HCT116 (cell line): ENCODE results near the gene SCAANT1.

Experiments
- EZH2 ChIP-seq: fragments of 200-600 bp; sonication (generic); IDR thresholded peaks from 2 replicates; pipeline ENCODE4 v1.6.1; 2017; ENCODE audit warnings: antibody characterized with exemption, mixed run types
- EZH2phosphoT487 ChIP-seq: fragments of 200-600 bp; IDR thresholded peaks from 2 replicates; pipeline ENCODE4 v1.6.1; 2018; ENCODE audit warnings: antibody characterized with exemption, borderline replicate concordance
- POLR2A ChIP-seq: IDR thresholded peaks from 2 replicates; pipeline ENCODE4 v1.7.0; 2011; ENCODE audit warnings: borderline replicate concordance; ENCODE audit not compliant: insufficient read depth, insufficient read length; ENCODE audit errors: extremely low read depth
- POLR2AphosphoS5 ChIP-seq: IDR thresholded peaks from 2 replicates; pipeline ENCODE4 v1.6.1; 2011; ENCODE audit warnings: mild to moderate bottlenecking, low read depth, low read length, moderate library complexity
- SP1 ChIP-seq: IDR thresholded peaks from 2 replicates; pipeline ENCODE4 v1.6.1; 2012; ENCODE audit warnings: low read depth
- ZFX ChIP-seq: fragments of 450-650 bp; IDR thresholded peaks from 2 replicates; pipeline ENCODE4 v1.6.1; 2017
- TF ChIP-seq, protein P1 (sequence below), 3 experiments: fragments of 200-600 bp in 1 of 3; sonication (generic) in 1 of 3; IDR thresholded peaks in 2 of 3; conservative IDR thresholded peaks in 1 of 3; 2 replicates each; pipeline ENCODE4 v1.5.1; 2012 to 2017; ENCODE audit warnings: low read depth in 2 of 3, low read length in 2 of 3, antibody characterized with exemption in 1 of 3, borderline replicate concordance in 1 of 3, control low read depth in 1 of 3, mild to moderate bottlenecking in 1 of 3, mixed read lengths in 1 of 3, mixed run types in 1 of 3, moderate library complexity in 1 of 3; ENCODE audit not compliant: insufficient read depth in 1 of 3
- TF ChIP-seq, protein P2 (sequence below): IDR thresholded peaks from 2 replicates; pipeline ENCODE4 v1.6.1; 2012
- TF ChIP-seq, protein P3 (sequence below): IDR thresholded peaks from 2 replicates; pipeline ENCODE4 v1.6.1; 2011; ENCODE audit warnings: mild to moderate bottlenecking, low read length, moderate library complexity; ENCODE audit not compliant: insufficient replicate concordance; ENCODE audit errors: extremely low read depth
- TF ChIP-seq, protein P4 (sequence below): IDR thresholded peaks from 2 replicates; pipeline ENCODE4 v1.6.1; 2012
- TF ChIP-seq, protein P5 (sequence below): IDR thresholded peaks from 2 replicates; pipeline ENCODE4 v1.6.1; 2012; ENCODE audit warnings: low read depth

DNA sequence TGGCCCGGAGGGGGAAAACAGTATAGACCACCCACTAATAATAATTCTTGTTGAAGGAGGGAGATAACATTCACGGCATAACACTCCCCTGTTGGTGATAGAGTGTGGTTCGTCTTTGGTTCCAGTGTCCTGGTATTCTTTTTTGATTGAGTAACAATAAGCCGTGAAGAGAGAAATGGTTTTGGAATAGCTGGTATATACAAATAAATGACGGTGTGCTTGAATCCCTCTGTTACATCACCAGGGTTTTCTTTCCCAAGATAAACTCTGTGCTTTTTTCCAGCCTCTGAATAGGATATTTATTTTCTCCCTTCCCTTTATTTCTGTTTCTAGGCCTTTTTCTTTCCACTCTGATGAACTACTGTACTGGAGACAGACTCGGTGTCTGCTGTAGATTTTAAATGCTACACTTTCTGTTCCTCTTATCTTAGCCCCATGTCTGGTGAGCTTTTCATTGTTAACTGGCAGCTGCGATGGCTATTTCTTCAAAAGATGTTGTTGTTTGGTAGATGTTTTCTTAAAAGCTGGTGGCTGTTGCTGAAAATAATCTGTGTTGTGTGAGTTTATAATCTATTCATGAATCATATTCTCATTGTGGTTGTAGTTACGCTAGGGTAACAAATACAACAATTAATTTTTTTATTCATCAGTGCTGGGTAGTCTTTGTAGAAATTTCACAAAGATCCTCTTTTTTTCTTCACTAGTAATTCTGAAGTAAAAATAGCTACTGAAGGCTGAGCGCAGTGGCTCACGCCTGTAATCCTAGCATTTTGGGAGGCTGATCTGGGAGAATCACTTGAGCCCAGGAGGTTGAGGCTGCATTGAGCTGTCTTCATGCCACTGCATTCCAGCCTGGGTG lies 15.5 kb upstream of the SCAANT1 start:
- no peak for TF ChIP-seq SP1
- TF ChIP-seq POLR2A = no peak
- TF ChIP-seq, protein P1, sequence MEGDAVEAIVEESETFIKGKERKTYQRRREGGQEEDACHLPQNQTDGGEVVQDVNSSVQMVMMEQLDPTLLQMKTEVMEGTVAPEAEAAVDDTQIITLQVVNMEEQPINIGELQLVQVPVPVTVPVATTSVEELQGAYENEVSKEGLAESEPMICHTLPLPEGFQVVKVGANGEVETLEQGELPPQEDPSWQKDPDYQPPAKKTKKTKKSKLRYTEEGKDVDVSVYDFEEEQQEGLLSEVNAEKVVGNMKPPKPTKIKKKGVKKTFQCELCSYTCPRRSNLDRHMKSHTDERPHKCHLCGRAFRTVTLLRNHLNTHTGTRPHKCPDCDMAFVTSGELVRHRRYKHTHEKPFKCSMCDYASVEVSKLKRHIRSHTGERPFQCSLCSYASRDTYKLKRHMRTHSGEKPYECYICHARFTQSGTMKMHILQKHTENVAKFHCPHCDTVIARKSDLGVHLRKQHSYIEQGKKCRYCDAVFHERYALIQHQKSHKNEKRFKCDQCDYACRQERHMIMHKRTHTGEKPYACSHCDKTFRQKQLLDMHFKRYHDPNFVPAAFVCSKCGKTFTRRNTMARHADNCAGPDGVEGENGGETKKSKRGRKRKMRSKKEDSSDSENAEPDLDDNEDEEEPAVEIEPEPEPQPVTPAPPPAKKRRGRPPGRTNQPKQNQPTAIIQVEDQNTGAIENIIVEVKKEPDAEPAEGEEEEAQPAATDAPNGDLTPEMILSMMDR (IDR thresholded peaks at IDR 0.05 in 2 of 3, conservative IDR thresholded peaks at IDR 0.05 in 1 of 3; ENCODE audit: borderline replicate concordance in 1 of 3, insufficient read depth in 1 of 3, low read depth in 2 of 3, low read length in 2 of 3) = no peak
- no peak for TF ChIP-seq EZH2phosphoT487
- TF ChIP-seq, protein P2, sequence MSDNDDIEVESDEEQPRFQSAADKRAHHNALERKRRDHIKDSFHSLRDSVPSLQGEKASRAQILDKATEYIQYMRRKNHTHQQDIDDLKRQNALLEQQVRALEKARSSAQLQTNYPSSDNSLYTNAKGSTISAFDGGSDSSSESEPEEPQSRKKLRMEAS = no peak
- no peak for TF ChIP-seq POLR2AphosphoS5
- no peak for TF ChIP-seq EZH2
- no peak for TF ChIP-seq ZFX
- TF ChIP-seq, protein P3, sequence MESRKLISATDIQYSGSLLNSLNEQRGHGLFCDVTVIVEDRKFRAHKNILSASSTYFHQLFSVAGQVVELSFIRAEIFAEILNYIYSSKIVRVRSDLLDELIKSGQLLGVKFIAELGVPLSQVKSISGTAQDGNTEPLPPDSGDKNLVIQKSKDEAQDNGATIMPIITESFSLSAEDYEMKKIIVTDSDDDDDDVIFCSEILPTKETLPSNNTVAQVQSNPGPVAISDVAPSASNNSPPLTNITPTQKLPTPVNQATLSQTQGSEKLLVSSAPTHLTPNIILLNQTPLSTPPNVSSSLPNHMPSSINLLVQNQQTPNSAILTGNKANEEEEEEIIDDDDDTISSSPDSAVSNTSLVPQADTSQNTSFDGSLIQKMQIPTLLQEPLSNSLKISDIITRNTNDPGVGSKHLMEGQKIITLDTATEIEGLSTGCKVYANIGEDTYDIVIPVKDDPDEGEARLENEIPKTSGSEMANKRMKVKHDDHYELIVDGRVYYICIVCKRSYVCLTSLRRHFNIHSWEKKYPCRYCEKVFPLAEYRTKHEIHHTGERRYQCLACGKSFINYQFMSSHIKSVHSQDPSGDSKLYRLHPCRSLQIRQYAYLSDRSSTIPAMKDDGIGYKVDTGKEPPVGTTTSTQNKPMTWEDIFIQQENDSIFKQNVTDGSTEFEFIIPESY = no peak
- TF ChIP-seq, protein P4, sequence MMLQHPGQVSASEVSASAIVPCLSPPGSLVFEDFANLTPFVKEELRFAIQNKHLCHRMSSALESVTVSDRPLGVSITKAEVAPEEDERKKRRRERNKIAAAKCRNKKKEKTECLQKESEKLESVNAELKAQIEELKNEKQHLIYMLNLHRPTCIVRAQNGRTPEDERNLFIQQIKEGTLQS = no peak
- TF ChIP-seq, protein P5, sequence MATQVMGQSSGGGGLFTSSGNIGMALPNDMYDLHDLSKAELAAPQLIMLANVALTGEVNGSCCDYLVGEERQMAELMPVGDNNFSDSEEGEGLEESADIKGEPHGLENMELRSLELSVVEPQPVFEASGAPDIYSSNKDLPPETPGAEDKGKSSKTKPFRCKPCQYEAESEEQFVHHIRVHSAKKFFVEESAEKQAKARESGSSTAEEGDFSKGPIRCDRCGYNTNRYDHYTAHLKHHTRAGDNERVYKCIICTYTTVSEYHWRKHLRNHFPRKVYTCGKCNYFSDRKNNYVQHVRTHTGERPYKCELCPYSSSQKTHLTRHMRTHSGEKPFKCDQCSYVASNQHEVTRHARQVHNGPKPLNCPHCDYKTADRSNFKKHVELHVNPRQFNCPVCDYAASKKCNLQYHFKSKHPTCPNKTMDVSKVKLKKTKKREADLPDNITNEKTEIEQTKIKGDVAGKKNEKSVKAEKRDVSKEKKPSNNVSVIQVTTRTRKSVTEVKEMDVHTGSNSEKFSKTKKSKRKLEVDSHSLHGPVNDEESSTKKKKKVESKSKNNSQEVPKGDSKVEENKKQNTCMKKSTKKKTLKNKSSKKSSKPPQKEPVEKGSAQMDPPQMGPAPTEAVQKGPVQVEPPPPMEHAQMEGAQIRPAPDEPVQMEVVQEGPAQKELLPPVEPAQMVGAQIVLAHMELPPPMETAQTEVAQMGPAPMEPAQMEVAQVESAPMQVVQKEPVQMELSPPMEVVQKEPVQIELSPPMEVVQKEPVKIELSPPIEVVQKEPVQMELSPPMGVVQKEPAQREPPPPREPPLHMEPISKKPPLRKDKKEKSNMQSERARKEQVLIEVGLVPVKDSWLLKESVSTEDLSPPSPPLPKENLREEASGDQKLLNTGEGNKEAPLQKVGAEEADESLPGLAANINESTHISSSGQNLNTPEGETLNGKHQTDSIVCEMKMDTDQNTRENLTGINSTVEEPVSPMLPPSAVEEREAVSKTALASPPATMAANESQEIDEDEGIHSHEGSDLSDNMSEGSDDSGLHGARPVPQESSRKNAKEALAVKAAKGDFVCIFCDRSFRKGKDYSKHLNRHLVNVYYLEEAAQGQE = no peak
